Measurements from ENCODE around the gene TRDMT1.

Gene TRDMT1, protein sequence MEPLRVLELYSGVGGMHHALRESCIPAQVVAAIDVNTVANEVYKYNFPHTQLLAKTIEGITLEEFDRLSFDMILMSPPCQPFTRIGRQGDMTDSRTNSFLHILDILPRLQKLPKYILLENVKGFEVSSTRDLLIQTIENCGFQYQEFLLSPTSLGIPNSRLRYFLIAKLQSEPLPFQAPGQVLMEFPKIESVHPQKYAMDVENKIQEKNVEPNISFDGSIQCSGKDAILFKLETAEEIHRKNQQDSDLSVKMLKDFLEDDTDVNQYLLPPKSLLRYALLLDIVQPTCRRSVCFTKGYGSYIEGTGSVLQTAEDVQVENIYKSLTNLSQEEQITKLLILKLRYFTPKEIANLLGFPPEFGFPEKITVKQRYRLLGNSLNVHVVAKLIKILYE

DNA sequence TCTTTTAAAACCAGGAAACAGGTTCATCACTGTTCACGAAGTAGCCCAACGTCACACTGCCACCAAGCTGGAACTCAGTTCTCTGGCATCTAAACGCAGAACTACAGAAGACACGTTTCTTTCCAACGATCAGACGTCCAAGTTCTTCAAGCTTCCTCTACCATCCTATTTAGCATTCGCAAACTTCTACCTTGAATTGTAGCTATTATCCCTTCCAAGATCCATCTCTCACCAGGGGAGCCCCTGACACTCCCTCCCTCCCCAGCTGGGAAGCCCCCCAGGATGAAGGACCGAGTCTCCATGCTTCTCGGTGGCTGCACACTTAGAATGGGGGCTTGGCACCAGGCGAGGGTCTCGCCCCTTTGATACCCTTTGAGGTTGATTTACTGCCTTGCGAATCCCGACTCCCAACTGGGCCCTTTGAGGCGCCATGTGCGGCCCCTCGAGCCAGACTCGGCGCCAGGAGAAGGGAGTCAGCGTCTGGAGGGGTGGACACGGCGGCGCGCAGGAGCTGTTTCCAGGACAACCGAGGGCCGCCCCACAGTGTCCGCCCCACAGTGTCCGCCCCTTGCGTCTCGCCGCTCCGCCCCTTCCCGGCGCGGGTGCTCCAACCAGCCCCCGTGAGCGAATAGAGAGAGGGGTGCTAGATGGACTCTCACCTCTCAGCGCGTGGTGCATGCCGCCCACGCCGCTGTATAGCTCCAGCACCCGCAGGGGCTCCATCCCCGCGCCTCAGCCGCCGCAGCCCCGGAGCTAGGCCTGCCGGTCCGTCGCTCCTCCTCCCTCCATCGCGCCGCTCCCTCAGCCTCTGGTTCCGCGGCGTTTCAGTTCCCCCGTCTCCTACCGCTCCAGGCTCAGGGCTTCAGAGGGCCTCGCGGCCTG, at the start of gene TRDMT1:
Gene TRDMT1 (minus strand): TSS at position 761 of the 882 bp plus-strand sequence. CDS start 38 bp downstream, at position 723.
- peak; percentile 49 to 69 for DNase-seq

- no peak for DNase-seq
Measured at GRCh38 chr10:17250736-17251135, 49.3 kb upstream of the TRDMT1 start.

DNA sequence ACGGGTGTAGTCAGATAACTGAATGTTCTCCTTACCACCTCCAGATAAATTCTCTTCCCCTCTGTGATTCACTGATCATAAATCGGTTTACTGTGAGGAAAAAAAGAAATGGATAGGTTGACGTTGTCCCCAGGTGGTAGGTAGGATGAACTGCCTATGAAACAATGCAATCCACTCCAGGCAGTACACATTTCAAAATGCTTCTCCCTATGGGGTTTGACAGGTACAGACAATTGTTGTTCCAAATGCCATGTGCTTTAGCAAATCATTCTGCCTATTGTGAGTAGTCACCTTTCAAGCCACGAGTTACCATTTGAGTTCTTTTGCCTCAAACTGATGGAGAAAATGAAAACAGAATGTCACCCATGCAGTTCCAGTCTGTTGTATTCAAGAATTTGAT, 48.3 kb upstream of the TRDMT1 start:
- DNase-seq: no peak

GRCh38 chr10:17248964-17249363, 47.5 kb upstream of the TRDMT1 start:
- DNase-seq: no peak

- no peak for DNase-seq
Measured at GRCh38 chr10:17247210-17247609, 45.7 kb upstream of the TRDMT1 start.

- DNase-seq: no peak
Measured at GRCh38 chr10:17244700-17245365, 43.4 kb upstream of the TRDMT1 start.

- DNase-seq: no peak
Measured at GRCh38 chr10:17241611-17242333, 40.3 kb upstream of the TRDMT1 start.

DNA sequence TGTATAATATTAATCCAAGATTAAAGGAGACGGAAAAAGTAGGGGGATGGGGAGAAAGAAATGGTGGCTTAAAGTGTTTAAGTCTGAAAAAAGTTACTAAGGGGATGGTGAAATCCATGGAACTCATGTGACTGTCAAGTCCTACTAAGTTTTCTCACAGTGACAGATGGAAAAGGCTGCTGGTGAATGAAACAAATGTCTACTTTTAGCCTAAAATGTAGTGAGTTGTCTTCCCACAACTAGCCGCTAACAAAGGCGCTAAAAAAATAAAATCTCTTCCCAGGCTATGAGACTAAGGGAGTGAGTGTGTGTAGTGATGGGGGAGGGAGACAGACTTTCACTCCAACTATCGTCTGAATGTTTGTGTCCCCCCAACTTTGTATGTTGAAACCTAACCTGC, 39.1 kb upstream of the TRDMT1 start:
- DNase-seq: no peak

DNA sequence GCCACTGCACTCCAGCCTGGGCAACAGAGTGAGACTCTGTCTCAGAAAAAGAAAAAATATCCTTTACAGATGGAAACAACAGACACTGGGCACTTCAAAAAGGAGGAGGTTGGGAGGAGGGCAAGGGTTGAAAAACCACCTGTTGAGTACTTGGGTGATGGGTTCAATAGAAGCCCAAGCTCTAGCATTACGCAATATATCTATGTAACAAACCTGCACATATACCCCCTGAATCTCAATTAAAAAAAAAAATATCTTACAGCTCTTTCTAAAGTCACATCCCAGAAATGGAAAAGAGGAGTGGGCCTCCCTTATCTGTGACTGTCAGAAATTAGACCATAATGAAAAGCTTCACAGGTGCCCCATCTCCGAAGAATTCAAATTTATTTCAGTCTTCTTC, 38.6 kb upstream of the TRDMT1 start:
- DNase-seq: no peak

DNA sequence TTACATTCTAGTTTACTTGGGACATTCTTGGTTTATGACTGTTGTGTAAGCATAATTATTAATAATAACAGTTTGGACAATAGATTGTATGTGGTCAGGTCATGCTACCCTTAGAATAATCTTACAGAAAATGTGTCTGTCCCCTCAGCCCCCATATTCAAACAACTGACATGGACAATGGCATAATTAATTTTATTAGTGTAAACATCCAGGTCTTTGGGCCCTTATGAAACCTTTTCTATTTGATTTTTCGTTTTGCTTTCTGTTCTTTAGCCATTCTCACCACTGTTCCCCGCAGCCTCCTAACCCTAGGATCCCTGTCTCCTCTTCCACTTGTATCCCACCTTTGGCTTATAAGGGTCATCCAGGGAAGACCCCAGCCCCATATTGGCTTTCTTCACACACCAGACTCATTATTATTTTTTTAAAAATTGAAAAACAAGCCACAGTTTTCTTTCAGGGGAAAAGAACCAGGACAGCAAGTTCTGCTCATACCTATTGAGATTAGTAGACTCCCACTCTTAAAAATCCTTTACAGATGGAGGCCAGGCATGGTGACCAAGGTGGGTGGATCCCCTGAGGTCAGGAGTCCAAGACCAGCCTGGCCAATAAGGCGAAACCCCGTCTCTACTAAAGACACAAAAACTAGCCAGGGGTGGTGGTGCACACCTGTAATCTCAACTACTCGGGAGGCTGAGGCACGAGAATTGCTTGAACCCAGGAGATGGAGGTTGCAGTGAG, 38.0 kb upstream of the TRDMT1 start:
- DNase-seq: no peak

DNA sequence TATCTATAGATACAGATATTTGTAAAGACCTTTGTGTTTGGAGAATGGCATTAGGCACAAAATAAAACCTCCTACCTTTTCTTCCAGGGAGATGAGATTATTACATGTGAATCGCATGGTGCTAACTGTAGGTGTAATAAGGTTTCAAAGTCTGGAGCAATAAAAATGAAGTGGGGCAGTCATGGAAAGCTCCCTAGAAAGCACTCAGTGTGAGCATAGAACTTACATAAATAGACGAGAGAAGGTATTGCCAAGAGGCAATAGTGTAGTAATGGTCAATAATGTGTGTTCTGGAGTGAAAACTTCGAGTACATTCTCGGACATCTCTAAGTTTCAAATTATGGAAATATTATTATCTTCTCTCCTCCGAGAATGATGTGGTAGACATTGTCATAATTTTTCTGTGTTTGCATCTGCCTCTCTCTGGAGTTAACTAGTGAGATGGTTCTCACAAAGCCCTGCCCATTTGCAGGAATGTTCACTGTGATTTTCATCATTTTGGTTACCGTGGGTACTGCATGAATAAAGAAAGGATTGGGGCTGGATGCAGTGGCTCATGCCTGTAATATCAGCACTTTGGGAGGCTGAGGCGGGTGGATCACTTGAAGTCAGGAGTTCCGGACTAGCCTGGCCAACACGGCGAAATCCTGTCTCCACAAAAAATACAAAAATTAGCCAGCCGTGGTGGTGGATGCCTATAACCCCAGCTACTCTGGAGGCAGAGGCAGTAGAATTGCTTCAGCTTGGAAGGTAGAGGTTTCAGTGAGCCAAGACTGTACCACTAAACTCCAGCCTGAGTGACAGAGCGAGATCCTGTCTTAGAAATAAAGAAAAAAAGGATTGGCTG, 37.2 kb upstream of the TRDMT1 start:
- DNase-seq: no peak

- DNase-seq: no peak
Measured at GRCh38 chr10:17237915-17238444, 36.5 kb upstream of the TRDMT1 start.

- DNase-seq: no peak
Measured at GRCh38 chr10:17237149-17237527, 35.7 kb upstream of the TRDMT1 start.

DNA sequence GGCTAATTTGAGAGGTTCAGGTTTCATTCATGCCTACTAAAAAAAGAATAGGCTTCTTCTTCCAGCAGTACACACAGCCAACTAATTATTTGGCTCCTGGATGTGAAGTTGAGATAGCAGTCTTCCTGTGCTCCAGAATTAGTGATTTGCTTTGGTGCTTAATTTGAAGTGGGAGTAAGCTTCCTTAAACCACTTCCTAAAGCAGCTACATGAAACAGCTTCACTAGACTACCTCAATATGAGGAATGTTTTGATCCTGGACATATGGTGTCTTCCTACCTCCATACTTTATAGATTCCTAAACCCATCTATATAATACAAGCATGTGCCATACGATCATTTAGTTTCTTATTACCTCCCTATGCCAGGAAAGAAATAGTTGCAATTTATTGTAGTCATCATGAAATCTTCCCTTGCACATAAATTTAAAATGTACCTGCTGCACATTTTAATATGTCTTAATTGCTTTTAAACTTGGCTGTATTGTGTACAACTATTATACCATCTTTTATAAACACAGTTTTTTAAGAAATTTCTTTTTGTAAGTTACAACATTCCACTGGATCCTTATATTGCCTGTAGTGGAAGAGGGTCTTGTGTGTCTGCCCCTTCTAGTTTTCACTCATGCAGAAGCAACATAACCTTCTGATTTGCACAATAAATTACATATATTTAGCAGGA, 35.1 kb upstream of the TRDMT1 start:
- DNase-seq: no peak

- DNase-seq: no peak
Measured at GRCh38 chr10:17235136-17235535, 33.7 kb upstream of the TRDMT1 start.

GRCh38 chr10:17234431-17234945, 33.0 kb upstream of the TRDMT1 start:
- DNase-seq: no peak

DNA sequence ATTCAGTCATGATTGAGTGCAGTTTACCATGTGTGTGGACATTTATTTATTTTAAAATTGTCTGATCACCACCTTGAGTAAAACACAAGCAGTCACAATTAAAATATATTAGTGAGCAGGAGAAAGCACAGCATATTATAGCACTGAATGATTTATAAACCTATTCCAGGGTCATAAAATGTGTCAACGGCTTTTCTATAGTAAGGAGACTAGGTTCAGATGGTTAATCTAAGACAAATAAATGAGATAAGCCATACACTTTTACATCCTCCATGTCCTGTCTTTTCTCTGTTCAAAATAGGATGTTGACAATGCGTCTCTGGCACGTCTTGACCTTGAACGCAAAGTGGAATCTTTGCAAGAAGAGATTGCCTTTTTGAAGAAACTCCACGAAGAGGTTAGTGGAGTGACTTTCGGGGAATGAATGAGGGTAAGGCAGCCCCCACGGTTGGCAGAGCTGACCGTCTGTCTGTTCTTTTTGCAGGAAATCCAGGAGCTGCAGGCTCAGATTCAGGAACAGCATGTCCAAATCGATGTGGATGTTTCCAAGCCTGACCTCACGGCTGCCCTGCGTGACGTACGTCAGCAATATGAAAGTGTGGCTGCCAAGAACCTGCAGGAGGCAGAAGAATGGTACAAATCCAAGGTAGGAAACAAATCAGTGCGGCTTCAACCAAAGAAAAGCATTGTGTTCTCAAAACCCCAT, 32.0 kb upstream of the TRDMT1 start:
- DNase-seq: no peak

DNA sequence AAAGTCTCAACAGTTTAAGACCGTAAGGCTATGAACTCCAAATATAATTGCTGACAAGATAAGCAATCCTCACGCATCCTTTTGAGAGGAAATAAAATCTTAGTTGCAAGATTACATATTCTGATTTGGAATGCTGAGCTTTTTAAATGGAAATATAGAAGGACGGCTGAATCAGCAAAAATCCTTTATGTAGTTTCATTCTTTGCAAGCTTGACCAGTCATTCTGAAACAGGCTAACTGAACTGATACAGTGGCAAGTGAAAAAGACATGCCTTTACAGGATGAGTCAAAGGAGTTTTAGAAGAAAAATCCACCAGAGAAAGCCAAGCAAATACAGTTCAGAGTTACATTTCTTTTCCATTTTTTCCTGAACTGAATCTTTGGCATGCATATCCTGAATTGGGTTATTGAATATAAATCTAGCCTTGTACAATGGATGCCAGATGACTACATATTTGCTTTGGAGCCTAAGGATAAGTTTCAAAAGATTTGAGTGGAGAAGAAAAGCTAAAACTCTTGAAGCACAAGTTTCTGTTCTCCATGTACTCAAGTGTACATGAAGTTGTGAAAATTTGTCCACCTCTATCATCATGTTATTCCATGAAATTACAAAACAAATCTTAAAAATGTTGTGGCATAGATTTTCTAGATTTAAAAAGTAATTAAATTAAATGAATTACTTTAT, 30.9 kb upstream of the TRDMT1 start:
- DNase-seq: no peak

GRCh38 chr10:17231788-17232187, 30.3 kb upstream of the TRDMT1 start:
- DNase-seq: no peak
